ENCODE results near the gene CHD6.

- TF ChIP-seq POLR2A (IDR thresholded peaks at IDR 0.05; ENCODE audit: low read depth) (no peak), CTCF (IDR thresholded peaks at IDR 0.05) (no peak), POLR2AphosphoS5 (IDR thresholded peaks at IDR 0.05) (no peak)
These were observed 244.9 kb downstream of the CHD6 start for GRCh38 chr20:41373251-41373783.

Data from esophagus muscularis mucosa (tissue), 3 donors.